ENCODE measurements around the gene GAK.

GAK gene

DNA sequence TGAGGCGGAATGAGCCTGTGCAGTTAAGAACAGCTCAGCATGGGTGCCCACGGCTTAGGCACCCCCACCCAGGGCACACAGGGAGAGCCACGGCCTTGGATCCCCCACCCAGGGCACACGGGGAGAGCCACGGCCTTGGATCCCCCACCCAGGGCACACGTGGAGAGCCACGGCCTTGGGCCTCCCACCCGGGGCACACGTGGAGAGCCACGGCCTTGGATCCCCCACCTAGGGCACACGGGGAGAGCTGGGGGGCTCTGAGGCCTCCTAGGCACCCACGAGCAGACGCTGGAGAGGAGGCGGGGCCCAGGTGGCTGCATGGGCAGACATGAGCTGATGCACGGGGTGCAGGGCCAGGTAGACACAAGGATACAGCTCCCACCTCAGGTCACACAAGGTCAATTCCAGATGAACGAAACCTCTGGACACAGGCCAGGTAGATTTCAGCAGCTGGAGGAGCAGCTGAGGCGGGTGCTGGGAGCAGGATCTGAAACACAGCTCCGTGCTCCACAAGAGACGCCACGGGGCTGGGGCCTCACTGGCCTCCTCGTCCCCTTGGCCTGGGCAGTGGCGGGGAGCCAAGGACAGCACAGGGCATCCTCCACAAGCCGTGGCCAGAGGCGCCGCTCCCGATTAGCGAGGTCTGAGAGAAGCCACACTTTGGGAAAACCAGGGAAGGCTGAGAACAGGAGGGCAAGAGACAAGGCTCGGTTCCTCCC lies 30.8 kb downstream of the GAK start:
- TF ChIP-seq CTCF (conservative IDR thresholded peaks at IDR 0.05; ENCODE audit: low read depth, low read length): no peak
- DNase-seq (ENCODE audit: low read depth): no peak
- H3K4me3 ChIP-seq (ENCODE audit: low read depth, low read length): no peak overlapping the region

DNA sequence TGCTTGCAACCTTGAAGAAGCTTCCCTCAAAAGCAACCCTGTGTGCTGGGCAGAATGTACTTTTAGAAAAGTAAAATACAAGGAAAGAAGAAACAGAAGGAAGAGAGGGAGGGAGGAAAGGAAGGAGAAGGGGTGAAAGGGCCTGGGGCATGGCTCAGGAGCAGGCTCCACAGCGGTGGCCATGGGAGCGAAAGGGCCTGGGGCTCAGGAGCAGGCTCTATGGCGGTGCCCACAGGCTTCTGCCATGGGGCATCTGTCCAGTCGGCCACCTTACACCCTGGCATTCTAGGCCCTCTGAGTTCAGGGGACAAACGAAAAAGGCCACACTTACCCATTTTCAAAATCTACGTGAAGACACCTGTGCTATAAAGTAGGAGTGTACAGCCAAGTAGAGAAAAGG lies 31.4 kb downstream of the GAK start:
- no peak overlapping the region for H3K4me3 ChIP-seq (ENCODE audit: low read depth, low read length)
- no peak for DNase-seq (ENCODE audit: low read depth)
- TF ChIP-seq CTCF (conservative IDR thresholded peaks at IDR 0.05; ENCODE audit: low read depth, low read length): no peak

- no peak for TF ChIP-seq CTCF (conservative IDR thresholded peaks at IDR 0.05; ENCODE audit: low read depth, low read length)
- H3K4me3 ChIP-seq (ENCODE audit: low read depth, low read length): no peak overlapping the region
- no peak for DNase-seq (ENCODE audit: low read depth)
These were observed 32.0 kb downstream of the GAK start for GRCh38 chr4:900073-900472.

DNA sequence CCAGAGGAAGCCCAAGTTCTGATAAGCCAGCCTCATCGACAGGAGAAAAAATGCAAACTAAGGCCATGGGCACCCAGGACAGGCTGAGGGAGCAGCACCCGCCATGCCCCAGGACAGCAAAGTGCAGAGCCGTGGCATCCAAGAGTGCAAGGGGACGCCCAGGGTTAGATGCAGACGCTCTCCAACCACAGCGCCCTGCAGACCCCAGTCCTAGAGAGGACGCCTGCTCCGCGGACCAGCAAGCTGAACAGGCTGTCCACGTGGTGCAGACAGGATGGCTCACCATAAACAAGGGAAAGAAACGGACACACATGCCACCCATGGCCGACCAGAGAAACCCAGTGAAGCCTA lies 32.6 kb downstream of the GAK start:
- no peak overlapping the region for H3K4me3 ChIP-seq (ENCODE audit: low read depth, low read length)
- TF ChIP-seq CTCF (conservative IDR thresholded peaks at IDR 0.05; ENCODE audit: low read depth, low read length): no peak
- DNase-seq (ENCODE audit: low read depth): no peak

- DNase-seq (ENCODE audit: low read depth): no peak
- TF ChIP-seq CTCF (conservative IDR thresholded peaks at IDR 0.05; ENCODE audit: low read depth, low read length): no peak
- H3K4me3 ChIP-seq (ENCODE audit: low read depth, low read length): no peak overlapping the region
These were observed 33.1 kb downstream of the GAK start for GRCh38 chr4:898869-899555.

- H3K4me3 ChIP-seq (ENCODE audit: low read depth, low read length): no peak overlapping the region
- no peak for TF ChIP-seq CTCF (conservative IDR thresholded peaks at IDR 0.05; ENCODE audit: low read depth, low read length)
- DNase-seq (ENCODE audit: low read depth): no peak
These were observed 34.0 kb downstream of the GAK start for GRCh38 chr4:898123-898522.

- DNase-seq (ENCODE audit: low read depth): no peak
- H3K4me3 ChIP-seq (ENCODE audit: low read depth, low read length): no peak overlapping the region
- TF ChIP-seq CTCF (conservative IDR thresholded peaks at IDR 0.05; ENCODE audit: low read depth, low read length): no peak
These were observed 35.5 kb downstream of the GAK start for GRCh38 chr4:896630-897029.

Data from choroid plexus epithelial cell (primary cell).